Gastroesophageal sphincter (tissue), 4 donors: Measurements from ENCODE around the gene AFF3. TPM values are rescaled to one million over a fixed set of nuclear protein-coding genes. Genes with fewer than 3 reads are reported as not detected.

ENCODE experiments used
- ATAC-seq: fragments of 150-250 bp; one replicate; pipeline ENCODE4 v1.9.1; 2016; ENCODE audit warnings: mild to moderate bottlenecking, moderate library complexity
- H3K27ac ChIP-seq, 4 donors: fragments of 200-600 bp; sonication (generic) in 3 of 4; 1 replicate in 3 of 4; 2 replicates in 1 of 4; pipeline ENCODE4 v1.5.1; 2016 to 2019
- H3K27me3 ChIP-seq: fragments of 200-600 bp; sonication (generic); one replicate; pipeline ENCODE4 v1.5.1; 2019
- H3K36me3 ChIP-seq, 2 donors: fragments of 200-600 bp; sonication (generic); one replicate each; pipeline ENCODE4 v1.5.1; 2019; ENCODE audit warnings: control low read depth in 1 of 2
- H3K4me1 ChIP-seq, 3 donors: fragments of 200-600 bp; sonication (generic); 1 replicate in 2 of 3; 2 replicates in 1 of 3; pipeline ENCODE4 v1.5.1; 2016 to 2019; ENCODE audit warnings: control low read depth in 2 of 3
- H3K4me3 ChIP-seq, 2 donors: fragments of 200-600 bp; sonication (generic); one replicate each; pipeline ENCODE4 v1.5.1; 2019; ENCODE audit warnings: mild to moderate bottlenecking in 1 of 2, moderate library complexity in 1 of 2
- H3K9me3 ChIP-seq, 3 donors: fragments of 200-600 bp; sonication (generic); one replicate each; pipeline ENCODE4 v1.5.1; 2017 to 2019; ENCODE audit warnings: control low read depth in 2 of 3
- CTCF ChIP-seq, 4 experiments: fragments of 200-600 bp in 2 of 4; fragments of 450-650 bp in 2 of 4; sonication (generic) in 1 of 4; IDR thresholded peaks; one replicate each; pipeline ENCODE4 v1.5.1; 2017 to 2019; ENCODE audit warnings: antibody characterized with exemption in 4 of 4, mild to moderate bottlenecking in 2 of 4, moderate library complexity in 2 of 4
- EP300 ChIP-seq: sonication (generic); formaldehyde crosslinking; IDR thresholded peaks from one replicate; pipeline ENCODE4 v1.6.1; 2017; ENCODE audit warnings: antibody characterized with exemption, mild to moderate bottlenecking
- POLR2A ChIP-seq, 2 donors: fragments of 450-650 bp; IDR thresholded peaks; one replicate each; pipeline ENCODE4 v1.6.1; 2017; ENCODE audit warnings: antibody characterized with exemption in 2 of 2, mild to moderate bottlenecking in 2 of 2, moderate library complexity in 1 of 2
- POLR2AphosphoS5 ChIP-seq: sonication (generic); formaldehyde crosslinking; IDR thresholded peaks from one replicate; pipeline ENCODE4 v1.6.1; 2017; ENCODE audit warnings: antibody characterized with exemption
- WGBS, 2 donors: methylation state at CpG; one replicate each; pipeline ENCODE4 v1.1.5; 2018; ENCODE audit warnings: low coverage in 1 of 2; 5-methylcytosine and 5-hydroxymethylcytosine counted together
- total RNA-seq, 4 donors: library from RNA; depleted of rRNA; stranded (reverse); fragments of >200 nt; gene quantifications; one replicate each; pipeline ENCODE4 v1.1.0, GENCODE V29; 2016

AFF3 gene
- total RNA-seq, 4 donors from 2014 or later = 15.4 to 74.8 (median 37.7) TPM

GRCh38 chr2:99836690-99837605 lies 305.4 kb downstream of the AFF3 start:
- TF ChIP-seq POLR2A (IDR thresholded peaks at IDR 0.05) = no peak
- TF ChIP-seq POLR2AphosphoS5 = no peak
- no peak for TF ChIP-seq CTCF (IDR thresholded peaks at IDR 0.05)
- no peak for TF ChIP-seq EP300
- no peaks in the 10 kb centered on the region for H3K27me3 ChIP-seq
- WGBS, 2 donors = 60 to 62% methylated on average over 6 of the region's 6 CpGs

DNA sequence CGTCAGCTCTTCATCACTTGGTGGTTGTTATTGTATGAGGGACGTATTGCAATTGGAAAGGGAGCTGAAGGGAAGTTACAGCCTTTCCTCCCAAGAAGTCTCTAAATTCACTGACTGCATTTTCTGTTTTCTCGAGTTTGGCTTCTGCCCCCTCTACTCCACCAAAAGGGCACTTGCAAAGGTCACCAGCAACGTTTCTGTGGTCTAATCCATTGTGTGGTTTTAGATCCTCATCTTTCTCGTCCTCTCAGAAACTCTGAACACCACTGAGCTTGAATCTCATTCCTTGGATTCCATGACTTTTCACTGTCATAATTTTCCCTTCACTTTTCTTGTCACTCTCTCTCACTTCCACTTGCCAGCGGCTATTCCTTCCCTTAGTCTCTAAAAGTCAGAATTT lies 308.0 kb downstream of the AFF3 start:
- ATAC-seq = no peak
- Histone ChIP-seq H3K4me1 (no peaks in the 10 kb centered on the region), H3K27ac (no peak overlapping the region), H3K9me3 (no peaks in the 10 kb centered on the region), H3K27me3 (no peaks in the 10 kb centered on the region), H3K36me3 (no peaks in the 10 kb centered on the region), H3K4me3 (no peak overlapping the region)
- TF ChIP-seq POLR2AphosphoS5 = no peak
- TF ChIP-seq EP300 = no peak
- TF ChIP-seq CTCF (IDR thresholded peaks at IDR 0.05) = no peak
- no peak for TF ChIP-seq POLR2A (IDR thresholded peaks at IDR 0.05)
- WGBS, 2 donors = 60 to 69% methylated on average over 6 of the region's 6 CpGs

More at GRCh38 chr2:99836690-99837605, 305.4 kb downstream of the AFF3 start:
- Histone ChIP-seq H3K9me3 (no peaks in the 10 kb centered on the region), H3K4me1 (no peaks in the 10 kb centered on the region), H3K27ac (no peak overlapping the region), H3K4me3 (no peak overlapping the region), H3K36me3 (no peaks in the 10 kb centered on the region)
- ATAC-seq = no peak

DNA sequence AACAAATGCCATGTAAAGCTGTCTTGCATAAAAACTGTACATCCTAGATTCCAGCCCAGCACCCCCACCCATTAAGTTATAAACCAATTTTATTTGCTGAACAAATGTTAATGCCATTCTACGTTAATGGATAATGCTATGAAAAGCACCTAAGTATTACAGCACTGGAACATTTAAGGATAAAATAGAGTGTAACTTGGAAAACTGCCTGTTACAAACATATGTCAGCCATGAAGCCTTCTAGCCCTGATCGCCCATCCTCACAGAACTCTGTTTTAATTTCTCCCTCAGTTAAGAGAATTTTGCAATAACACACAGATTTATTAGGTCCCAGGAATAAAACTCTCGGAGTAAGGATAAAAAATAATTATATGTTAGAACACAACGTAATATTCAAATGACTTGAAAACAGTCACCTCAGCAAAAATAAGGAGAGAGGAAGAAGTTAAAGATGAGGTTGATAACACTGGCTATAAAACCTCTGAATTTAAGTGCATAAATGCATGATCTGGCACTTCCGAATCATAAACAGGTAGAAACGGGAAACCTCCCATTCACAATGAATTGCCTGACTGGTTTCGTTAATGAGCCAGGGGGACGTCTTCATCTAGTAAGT lies 308.7 kb downstream of the AFF3 start:
- no peaks in the 10 kb centered on the region for H3K4me1 ChIP-seq
- H3K4me3 ChIP-seq = no peak overlapping the region
- H3K36me3 ChIP-seq = no peaks in the 10 kb centered on the region
- no peaks in the 10 kb centered on the region for H3K9me3 ChIP-seq
- no peak for ATAC-seq
- TF ChIP-seq POLR2A (IDR thresholded peaks at IDR 0.05) (no peak), CTCF (IDR thresholded peaks at IDR 0.05) (no peak), EP300 (no peak), POLR2AphosphoS5 (no peak)
- 82 to 84% methylated on average over 8 of the region's 8 CpGs for WGBS, 2 donors
- H3K27me3 ChIP-seq = no peaks in the 10 kb centered on the region
- no peak overlapping the region for H3K27ac ChIP-seq

GRCh38 chr2:99832926-99833325 lies 309.5 kb downstream of the AFF3 start:
- Histone ChIP-seq H3K9me3 (no peaks in the 10 kb centered on the region), H3K4me1 (no peaks in the 10 kb centered on the region), H3K27me3 (no peaks in the 10 kb centered on the region), H3K36me3 (no peaks in the 10 kb centered on the region), H3K4me3 (no peak overlapping the region), H3K27ac (no peak overlapping the region)
- ATAC-seq = no peak
- WGBS, 2 donors = 75% methylated on average over 1 of the region's 1 CpG
- TF ChIP-seq EP300 (no peak), POLR2AphosphoS5 (no peak), CTCF (IDR thresholded peaks at IDR 0.05) (no peak), POLR2A (IDR thresholded peaks at IDR 0.05) (no peak)
